GM23338 (cell line): ENCODE data around the gene COLQ. TPM values are rescaled to one million over a fixed set of nuclear protein-coding genes. Genes with fewer than 3 reads are reported as not detected.

Experiments
- ATAC-seq: fragments of 200-7000 bp; cut with Tn5 transposase; 3 replicates; pipeline ENCODE4 v1.9.1; 2020
- DNase-seq: peaks from one replicate; pipeline ENCODE4 v3.0.0-alpha.2; 2015; ENCODE audit warnings: low spot score
- H2AFZ ChIP-seq: fragments of 200-600 bp; sonication (generic); 2 replicates; pipeline ENCODE4 v1.8.0; 2016; ENCODE audit warnings: antibody characterized with exemption, mild to moderate bottlenecking, moderate library complexity
- H3F3A ChIP-seq: fragments of 200-600 bp; sonication (generic); replicated peaks from 2 replicates; pipeline ENCODE4 v1.8.0; 2017; ENCODE audit warnings: antibody characterized with exemption, mixed run types, low read depth
- H3K27ac ChIP-seq: fragments of 200-600 bp; sonication (generic); 2 replicates; pipeline ENCODE4 v1.6.1; 2016; ENCODE audit warnings: low read depth
- H3K27me3 ChIP-seq: fragments of 200-600 bp; sonication (generic); 2 replicates; pipeline ENCODE4 v1.8.0; 2016; ENCODE audit warnings: mild to moderate bottlenecking, mixed run types, moderate library complexity; ENCODE audit not compliant: insufficient read depth
- H3K36me3 ChIP-seq: fragments of 200-600 bp; sonication (generic); 2 replicates; pipeline ENCODE4 v1.8.0; 2016; ENCODE audit warnings: mild to moderate bottlenecking; ENCODE audit not compliant: insufficient read depth
- H3K4me1 ChIP-seq: fragments of 200-600 bp; sonication (generic); 2 replicates; pipeline ENCODE4 v1.8.0; 2016; ENCODE audit warnings: mild to moderate bottlenecking, moderate library complexity; ENCODE audit not compliant: insufficient read depth
- H3K4me2 ChIP-seq: fragments of 200-600 bp; sonication (generic); 2 replicates; pipeline ENCODE4 v1.7.1; 2017; ENCODE audit warnings: mixed run types
- H3K4me3 ChIP-seq: fragments of 200-600 bp; sonication (generic); 2 replicates; pipeline ENCODE4 v1.6.1; 2016; ENCODE audit warnings: mixed run types
- H3K79me2 ChIP-seq: fragments of 200-600 bp; sonication (generic); replicated peaks from 2 replicates; pipeline ENCODE4 v1.8.0; 2017; ENCODE audit warnings: mild to moderate bottlenecking; ENCODE audit not compliant: insufficient read depth
- H3K9me2 ChIP-seq: fragments of 200-600 bp; sonication (generic); 2 replicates; pipeline ENCODE4 v1.8.0; 2017; ENCODE audit not compliant: insufficient read depth
- H4K20me1 ChIP-seq: fragments of 200-600 bp; sonication (generic); replicated peaks from 2 replicates; pipeline ENCODE4 v1.8.0; 2017; ENCODE audit warnings: mild to moderate bottlenecking; ENCODE audit not compliant: insufficient read depth
- H3K27ac Mint-ChIP-seq: 2 replicates; pipeline ENCODE4 v1.8.0; 2020; ENCODE audit warnings: inconsistent platforms, mild to moderate bottlenecking, moderate library complexity, mixed read lengths
- H3K27me3 Mint-ChIP-seq: 3 replicates; pipeline ENCODE4 v1.8.0; 2022; ENCODE audit warnings: low read depth, mild to moderate bottlenecking, moderate library complexity, mixed read lengths, inconsistent platforms; ENCODE audit not compliant: insufficient read depth, poor library complexity
- H3K36me3 Mint-ChIP-seq: 3 replicates; pipeline ENCODE4 v1.8.0; 2021; ENCODE audit warnings: low read depth, mild to moderate bottlenecking, inconsistent platforms, moderate library complexity, mixed read lengths
- H3K4me1 Mint-ChIP-seq: 3 replicates; pipeline ENCODE4 v1.8.0; 2020; ENCODE audit warnings: mild to moderate bottlenecking, inconsistent platforms, mixed read lengths
- H3K4me3 Mint-ChIP-seq: 3 replicates; pipeline ENCODE4 v1.8.0; 2021; ENCODE audit warnings: moderate library complexity, mild to moderate bottlenecking, inconsistent platforms, mixed read lengths
- H3K9me3 Mint-ChIP-seq: 3 replicates; pipeline ENCODE4 v1.8.0; 2020; ENCODE audit warnings: moderate library complexity, mild to moderate bottlenecking, inconsistent platforms, mixed read lengths
- CREB1 ChIP-seq: fragments of 250-450 bp; sonication (Bioruptor Pico); IDR thresholded peaks from 2 replicates; pipeline ENCODE4 v1.5.0; 2020; ENCODE audit warnings: low read depth, mild to moderate bottlenecking, moderate library complexity
- EZH2 ChIP-seq: fragments of 200-600 bp; sonication (generic); IDR thresholded peaks from one replicate; pipeline ENCODE4 v1.8.0; 2017; ENCODE audit warnings: antibody characterized with exemption, mild to moderate bottlenecking, low read depth; ENCODE audit not compliant: unreplicated experiment
- EZH2phosphoT487 ChIP-seq: fragments of 200-600 bp; sonication (generic); IDR thresholded peaks from one replicate; pipeline ENCODE4 v1.8.1; 2018; ENCODE audit warnings: antibody characterized with exemption; ENCODE audit not compliant: unreplicated experiment
- JUNB ChIP-seq: IDR thresholded peaks from one replicate; pipeline ENCODE4 v1.6.1; 2016; ENCODE audit warnings: antibody characterized with exemption; ENCODE audit not compliant: unreplicated experiment
- NANOG ChIP-seq: IDR thresholded peaks from 2 replicates; pipeline ENCODE4 v1.6.1; 2016; ENCODE audit warnings: antibody characterized with exemption, borderline replicate concordance
- POLR2AphosphoS5 ChIP-seq: IDR thresholded peaks from 2 replicates; pipeline ENCODE4 v1.6.1; 2016; ENCODE audit warnings: antibody characterized with exemption, low read depth
- STAT1 ChIP-seq: IDR thresholded peaks from one replicate; pipeline ENCODE4 v1.6.1; 2016; ENCODE audit warnings: antibody characterized with exemption; ENCODE audit not compliant: unreplicated experiment
- ZNF114 ChIP-seq: fragments of 250-450 bp; sonication (Bioruptor Pico); IDR thresholded peaks from 2 replicates; pipeline ENCODE4 v1.5.0; 2020; ENCODE audit warnings: mild to moderate bottlenecking, moderate library complexity
- ZNF331 ChIP-seq: fragments of 250-450 bp; sonication (Bioruptor Pico); IDR thresholded peaks from 2 replicates; pipeline ENCODE4 v1.5.0; 2020; ENCODE audit warnings: low read depth, mild to moderate bottlenecking, moderate library complexity
- polyA plus RNA-seq: library from polyadenylated mRNA; unstranded; fragments of >200 nt; fragmentation: Nextera tagmentation; extraction: Ambion mirVana; gene quantifications from 2 replicates; pipeline ENCODE4 v1.2.1, GENCODE V29; 2016
- total RNA-seq: library from RNA; depleted of rRNA; stranded (reverse); fragments of >200 nt; shearing (Covaris generic); gene quantifications from 2 replicates; pipeline ENCODE4 v1.2.3, GENCODE V29; 2014
- TF ChIP-seq, protein P1 (sequence below): fragments of 250-450 bp; sonication (Bioruptor Pico); IDR thresholded peaks from 2 replicates; pipeline ENCODE4 v1.5.0; 2020; ENCODE audit warnings: mild to moderate bottlenecking, moderate library complexity
- TF ChIP-seq, protein P2 (sequence below): IDR thresholded peaks from one replicate; pipeline ENCODE4 v1.6.1; 2018; ENCODE audit warnings: antibody characterized with exemption; ENCODE audit not compliant: unreplicated experiment
- TF ChIP-seq, protein P3 (sequence below), 2 experiments: fragments of 200-600 bp in 1 of 2; sonication (generic) in 1 of 2; conservative IDR thresholded peaks; 2 replicates each; pipeline versions ENCODE4 v1.5.1 to v1.6.1; 2016 to 2017; ENCODE audit warnings: antibody characterized with exemption in 2 of 2, low read depth in 2 of 2, mild to moderate bottlenecking in 2 of 2, moderate library complexity in 1 of 2
- TF ChIP-seq, protein P4 (sequence below): IDR thresholded peaks from 2 replicates; pipeline ENCODE4 v1.6.1; 2016; ENCODE audit warnings: antibody characterized with exemption

The COLQ gene
- total and polyA plus RNA-seq, 2 experiments from 2014 or later = 0.78 to 2.0 TPM

DNA sequence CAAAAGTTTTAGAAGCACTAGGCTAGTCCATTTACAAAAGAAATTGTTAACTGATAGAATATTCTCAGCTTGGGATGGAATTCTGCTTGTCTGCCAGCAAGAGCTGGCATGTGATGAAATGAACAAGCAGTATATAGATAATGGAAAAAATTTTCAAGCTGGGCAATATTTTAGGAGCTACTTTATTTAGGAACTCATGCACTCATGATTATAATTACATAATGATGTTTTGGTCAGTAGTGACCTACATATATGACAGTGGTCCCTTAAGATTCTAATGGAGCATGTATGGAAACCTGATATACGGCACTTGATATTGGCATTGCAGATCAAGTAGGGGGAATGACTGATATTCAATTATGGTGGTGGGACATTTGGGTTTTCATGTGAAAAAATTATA, 88.0 kb downstream of the COLQ start:
- H3K36me3 Mint-ChIP-seq = peaks cover 59% of the 10 kb centered on the region
- H3K27ac Mint-ChIP-seq = no peak overlapping the region
- H2AFZ ChIP-seq = no peak overlapping the region
- H3K27ac ChIP-seq = no peak overlapping the region
- ATAC-seq = no peak
- peaks cover 5% of the 10 kb centered on the region for H3K4me1 ChIP-seq
- H3K4me3 ChIP-seq = no peak overlapping the region
- no peak overlapping the region for H3K4me3 Mint-ChIP-seq
- H3K9me3 Mint-ChIP-seq = no peaks in the 10 kb centered on the region
- no peaks in the 10 kb centered on the region for H3K27me3 ChIP-seq
- peaks cover 6% of the 10 kb centered on the region; the same call in 2 of the 3 replicates for H3K4me1 Mint-ChIP-seq
- peaks cover 65% of the 10 kb centered on the region for H3K36me3 ChIP-seq
- TF ChIP-seq ZNF331 (CRISPR knock-in tag) = no peak
- TF ChIP-seq NANOG = no peak
- no peak for TF ChIP-seq CREB1
- TF ChIP-seq, protein P1, sequence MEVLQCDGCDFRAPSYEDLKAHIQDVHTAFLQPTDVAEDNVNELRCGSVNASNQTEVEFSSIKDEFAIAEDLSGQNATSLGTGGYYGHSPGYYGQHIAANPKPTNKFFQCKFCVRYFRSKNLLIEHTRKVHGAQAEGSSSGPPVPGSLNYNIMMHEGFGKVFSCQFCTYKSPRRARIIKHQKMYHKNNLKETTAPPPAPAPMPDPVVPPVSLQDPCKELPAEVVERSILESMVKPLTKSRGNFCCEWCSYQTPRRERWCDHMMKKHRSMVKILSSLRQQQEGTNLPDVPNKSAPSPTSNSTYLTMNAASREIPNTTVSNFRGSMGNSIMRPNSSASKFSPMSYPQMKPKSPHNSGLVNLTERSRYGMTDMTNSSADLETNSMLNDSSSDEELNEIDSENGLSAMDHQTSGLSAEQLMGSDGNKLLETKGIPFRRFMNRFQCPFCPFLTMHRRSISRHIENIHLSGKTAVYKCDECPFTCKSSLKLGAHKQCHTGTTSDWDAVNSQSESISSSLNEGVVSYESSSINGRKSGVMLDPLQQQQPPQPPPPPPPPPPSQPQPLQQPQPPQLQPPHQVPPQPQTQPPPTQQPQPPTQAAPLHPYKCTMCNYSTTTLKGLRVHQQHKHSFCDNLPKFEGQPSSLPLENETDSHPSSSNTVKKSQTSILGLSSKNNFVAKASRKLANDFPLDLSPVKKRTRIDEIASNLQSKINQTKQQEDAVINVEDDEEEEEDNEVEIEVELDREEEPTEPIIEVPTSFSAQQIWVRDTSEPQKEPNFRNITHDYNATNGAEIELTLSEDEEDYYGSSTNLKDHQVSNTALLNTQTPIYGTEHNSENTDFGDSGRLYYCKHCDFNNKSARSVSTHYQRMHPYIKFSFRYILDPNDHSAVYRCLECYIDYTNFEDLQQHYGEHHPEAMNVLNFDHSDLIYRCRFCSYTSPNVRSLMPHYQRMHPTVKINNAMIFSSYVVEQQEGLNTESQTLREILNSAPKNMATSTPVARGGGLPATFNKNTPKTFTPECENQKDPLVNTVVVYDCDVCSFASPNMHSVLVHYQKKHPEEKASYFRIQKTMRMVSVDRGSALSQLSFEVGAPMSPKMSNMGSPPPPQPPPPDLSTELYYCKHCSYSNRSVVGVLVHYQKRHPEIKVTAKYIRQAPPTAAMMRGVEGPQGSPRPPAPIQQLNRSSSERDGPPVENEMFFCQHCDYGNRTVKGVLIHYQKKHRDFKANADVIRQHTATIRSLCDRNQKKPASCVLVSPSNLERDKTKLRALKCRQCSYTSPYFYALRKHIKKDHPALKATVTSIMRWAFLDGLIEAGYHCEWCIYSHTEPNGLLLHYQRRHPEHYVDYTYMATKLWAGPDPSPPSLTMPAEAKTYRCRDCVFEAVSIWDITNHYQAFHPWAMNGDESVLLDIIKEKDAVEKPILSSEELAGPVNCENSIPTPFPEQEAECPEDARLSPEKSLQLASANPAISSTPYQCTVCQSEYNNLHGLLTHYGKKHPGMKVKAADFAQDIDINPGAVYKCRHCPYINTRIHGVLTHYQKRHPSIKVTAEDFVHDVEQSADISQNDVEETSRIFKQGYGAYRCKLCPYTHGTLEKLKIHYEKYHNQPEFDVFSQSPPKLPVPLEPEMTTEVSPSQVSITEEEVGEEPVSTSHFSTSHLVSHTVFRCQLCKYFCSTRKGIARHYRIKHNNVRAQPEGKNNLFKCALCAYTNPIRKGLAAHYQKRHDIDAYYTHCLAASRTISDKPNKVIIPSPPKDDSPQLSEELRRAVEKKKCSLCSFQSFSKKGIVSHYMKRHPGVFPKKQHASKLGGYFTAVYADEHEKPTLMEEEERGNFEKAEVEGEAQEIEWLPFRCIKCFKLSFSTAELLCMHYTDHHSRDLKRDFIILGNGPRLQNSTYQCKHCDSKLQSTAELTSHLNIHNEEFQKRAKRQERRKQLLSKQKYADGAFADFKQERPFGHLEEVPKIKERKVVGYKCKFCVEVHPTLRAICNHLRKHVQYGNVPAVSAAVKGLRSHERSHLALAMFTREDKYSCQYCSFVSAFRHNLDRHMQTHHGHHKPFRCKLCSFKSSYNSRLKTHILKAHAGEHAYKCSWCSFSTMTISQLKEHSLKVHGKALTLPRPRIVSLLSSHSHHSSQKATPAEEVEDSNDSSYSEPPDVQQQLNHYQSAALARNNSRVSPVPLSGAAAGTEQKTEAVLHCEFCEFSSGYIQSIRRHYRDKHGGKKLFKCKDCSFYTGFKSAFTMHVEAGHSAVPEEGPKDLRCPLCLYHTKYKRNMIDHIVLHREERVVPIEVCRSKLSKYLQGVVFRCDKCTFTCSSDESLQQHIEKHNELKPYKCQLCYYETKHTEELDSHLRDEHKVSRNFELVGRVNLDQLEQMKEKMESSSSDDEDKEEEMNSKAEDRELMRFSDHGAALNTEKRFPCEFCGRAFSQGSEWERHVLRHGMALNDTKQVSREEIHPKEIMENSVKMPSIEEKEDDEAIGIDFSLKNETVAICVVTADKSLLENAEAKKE (CRISPR knock-in tag) = no peak
- no peak for TF ChIP-seq ZNF114 (CRISPR knock-in tag)
- TF ChIP-seq, protein P2, sequence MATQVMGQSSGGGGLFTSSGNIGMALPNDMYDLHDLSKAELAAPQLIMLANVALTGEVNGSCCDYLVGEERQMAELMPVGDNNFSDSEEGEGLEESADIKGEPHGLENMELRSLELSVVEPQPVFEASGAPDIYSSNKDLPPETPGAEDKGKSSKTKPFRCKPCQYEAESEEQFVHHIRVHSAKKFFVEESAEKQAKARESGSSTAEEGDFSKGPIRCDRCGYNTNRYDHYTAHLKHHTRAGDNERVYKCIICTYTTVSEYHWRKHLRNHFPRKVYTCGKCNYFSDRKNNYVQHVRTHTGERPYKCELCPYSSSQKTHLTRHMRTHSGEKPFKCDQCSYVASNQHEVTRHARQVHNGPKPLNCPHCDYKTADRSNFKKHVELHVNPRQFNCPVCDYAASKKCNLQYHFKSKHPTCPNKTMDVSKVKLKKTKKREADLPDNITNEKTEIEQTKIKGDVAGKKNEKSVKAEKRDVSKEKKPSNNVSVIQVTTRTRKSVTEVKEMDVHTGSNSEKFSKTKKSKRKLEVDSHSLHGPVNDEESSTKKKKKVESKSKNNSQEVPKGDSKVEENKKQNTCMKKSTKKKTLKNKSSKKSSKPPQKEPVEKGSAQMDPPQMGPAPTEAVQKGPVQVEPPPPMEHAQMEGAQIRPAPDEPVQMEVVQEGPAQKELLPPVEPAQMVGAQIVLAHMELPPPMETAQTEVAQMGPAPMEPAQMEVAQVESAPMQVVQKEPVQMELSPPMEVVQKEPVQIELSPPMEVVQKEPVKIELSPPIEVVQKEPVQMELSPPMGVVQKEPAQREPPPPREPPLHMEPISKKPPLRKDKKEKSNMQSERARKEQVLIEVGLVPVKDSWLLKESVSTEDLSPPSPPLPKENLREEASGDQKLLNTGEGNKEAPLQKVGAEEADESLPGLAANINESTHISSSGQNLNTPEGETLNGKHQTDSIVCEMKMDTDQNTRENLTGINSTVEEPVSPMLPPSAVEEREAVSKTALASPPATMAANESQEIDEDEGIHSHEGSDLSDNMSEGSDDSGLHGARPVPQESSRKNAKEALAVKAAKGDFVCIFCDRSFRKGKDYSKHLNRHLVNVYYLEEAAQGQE = no peak
- TF ChIP-seq, protein P3, sequence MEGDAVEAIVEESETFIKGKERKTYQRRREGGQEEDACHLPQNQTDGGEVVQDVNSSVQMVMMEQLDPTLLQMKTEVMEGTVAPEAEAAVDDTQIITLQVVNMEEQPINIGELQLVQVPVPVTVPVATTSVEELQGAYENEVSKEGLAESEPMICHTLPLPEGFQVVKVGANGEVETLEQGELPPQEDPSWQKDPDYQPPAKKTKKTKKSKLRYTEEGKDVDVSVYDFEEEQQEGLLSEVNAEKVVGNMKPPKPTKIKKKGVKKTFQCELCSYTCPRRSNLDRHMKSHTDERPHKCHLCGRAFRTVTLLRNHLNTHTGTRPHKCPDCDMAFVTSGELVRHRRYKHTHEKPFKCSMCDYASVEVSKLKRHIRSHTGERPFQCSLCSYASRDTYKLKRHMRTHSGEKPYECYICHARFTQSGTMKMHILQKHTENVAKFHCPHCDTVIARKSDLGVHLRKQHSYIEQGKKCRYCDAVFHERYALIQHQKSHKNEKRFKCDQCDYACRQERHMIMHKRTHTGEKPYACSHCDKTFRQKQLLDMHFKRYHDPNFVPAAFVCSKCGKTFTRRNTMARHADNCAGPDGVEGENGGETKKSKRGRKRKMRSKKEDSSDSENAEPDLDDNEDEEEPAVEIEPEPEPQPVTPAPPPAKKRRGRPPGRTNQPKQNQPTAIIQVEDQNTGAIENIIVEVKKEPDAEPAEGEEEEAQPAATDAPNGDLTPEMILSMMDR (conservative IDR thresholded peaks at IDR 0.05; ENCODE audit: low read depth in 2 of 2) = no peak
- no peak for TF ChIP-seq EZH2phosphoT487
- TF ChIP-seq STAT1 = no peak
- TF ChIP-seq POLR2AphosphoS5 = no peak
- TF ChIP-seq EZH2 = no peak
- TF ChIP-seq, protein P4, sequence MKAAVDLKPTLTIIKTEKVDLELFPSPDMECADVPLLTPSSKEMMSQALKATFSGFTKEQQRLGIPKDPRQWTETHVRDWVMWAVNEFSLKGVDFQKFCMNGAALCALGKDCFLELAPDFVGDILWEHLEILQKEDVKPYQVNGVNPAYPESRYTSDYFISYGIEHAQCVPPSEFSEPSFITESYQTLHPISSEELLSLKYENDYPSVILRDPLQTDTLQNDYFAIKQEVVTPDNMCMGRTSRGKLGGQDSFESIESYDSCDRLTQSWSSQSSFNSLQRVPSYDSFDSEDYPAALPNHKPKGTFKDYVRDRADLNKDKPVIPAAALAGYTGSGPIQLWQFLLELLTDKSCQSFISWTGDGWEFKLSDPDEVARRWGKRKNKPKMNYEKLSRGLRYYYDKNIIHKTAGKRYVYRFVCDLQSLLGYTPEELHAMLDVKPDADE = no peak
- TF ChIP-seq JUNB = no peak
- H3K4me2 ChIP-seq = no peak overlapping the region
- H3K9me2 ChIP-seq = no peaks in the 10 kb centered on the region
- peaks cover 38% of the 10 kb centered on the region for H3K79me2 ChIP-seq
- H4K20me1 ChIP-seq = peaks cover 10% of the 10 kb centered on the region
- no peaks in the 10 kb centered on the region for H3F3A ChIP-seq
- no peak for DNase-seq
- no peaks in the 10 kb centered on the region for H3K27me3 Mint-ChIP-seq
